Stimulated activated CD4-positive, alpha-beta T cell treated with anti-CD3 and anti-CD28 coated beads, TNF-alpha, amount 100 ng/mL, for 1 hour (primary cell): Measurements from ENCODE around the gene ZC2HC1B.
A peak's percentile ranks its signal among the peaks of the same experiment; 100 is the strongest.
"Not testable (repeated sequence)": the region's sequence is repeated elsewhere in the genome, so short reads cannot be mapped to it uniquely, and the experiment has no call there.

Experiments
- DNase-seq, 3 donors: peaks; one replicate each; pipeline ENCODE4 v3.0.0-alpha.2; 2020; ENCODE audit warnings: low read depth in 3 of 3, low spot score in 1 of 3

Gene ZC2HC1B

GRCh38 chr6:143864234-143864633, at the start of gene ZC2HC1B:
ZC2HC1B (plus strand) TSS chr6:143864474; CDS start chr6:143864540, 66 bp downstream.
- DNase-seq: no peak

GRCh38 chr6:143817621-143818020, 46.7 kb upstream of the ZC2HC1B start:
- DNase-seq: no peak

GRCh38 chr6:143821359-143821758, 42.9 kb upstream of the ZC2HC1B start:
- DNase-seq: no peak

- no peak for DNase-seq
Observed at GRCh38 chr6:143822584-143823024, 41.7 kb upstream of the ZC2HC1B start.

- no peak for DNase-seq
Observed at GRCh38 chr6:143823548-143823947, 40.7 kb upstream of the ZC2HC1B start.

- no peak for DNase-seq
Observed at GRCh38 chr6:143828572-143828971, 35.7 kb upstream of the ZC2HC1B start.

GRCh38 chr6:143836150-143836549, 28.1 kb upstream of the ZC2HC1B start:
- no peak for DNase-seq

GRCh38 chr6:143838395-143838794, 25.9 kb upstream of the ZC2HC1B start:
- no peak for DNase-seq

- no peak for DNase-seq
Observed at GRCh38 chr6:143839196-143839595, 25.1 kb upstream of the ZC2HC1B start.

- DNase-seq: no peak
Observed at GRCh38 chr6:143840595-143841265, 23.5 kb upstream of the ZC2HC1B start.

GRCh38 chr6:143842461-143842901, 21.8 kb upstream of the ZC2HC1B start:
- DNase-seq: no peak

GRCh38 chr6:143842902-143843676, 21.2 kb upstream of the ZC2HC1B start, which contains the start of gene LTV1:
LTV1 (plus strand) TSS chr6:143843338; CDS start chr6:143843478, 140 bp downstream.
- DNase-seq: peak; percentile 77 to 83 (median 83)

- DNase-seq: no peak
Observed at GRCh38 chr6:143843677-143843999, 20.6 kb upstream of the ZC2HC1B start.

- no peak for DNase-seq
Observed at GRCh38 chr6:143844006-143844405, 20.3 kb upstream of the ZC2HC1B start.

- no peak for DNase-seq
Observed at GRCh38 chr6:143845033-143845432, 19.2 kb upstream of the ZC2HC1B start.

- not testable (repeated sequence) for DNase-seq
Observed at GRCh38 chr6:143851706-143852105, 12.6 kb upstream of the ZC2HC1B start.

- not testable (repeated sequence) for DNase-seq
Observed at GRCh38 chr6:143855057-143855456, 9.2 kb upstream of the ZC2HC1B start.

- not testable (repeated sequence) for DNase-seq
Observed at GRCh38 chr6:143856762-143857161, 7.5 kb upstream of the ZC2HC1B start.

GRCh38 chr6:143857651-143858050, 6.6 kb upstream of the ZC2HC1B start:
- DNase-seq: no peak

- no peak for DNase-seq
Observed at GRCh38 chr6:143859891-143860660, 4.2 kb upstream of the ZC2HC1B start.

- DNase-seq: no peak
Observed at GRCh38 chr6:143863771-143864170, 503 bp upstream of the ZC2HC1B start.

- DNase-seq: no peak
Observed at GRCh38 chr6:143867236-143867635, 3.0 kb downstream of the ZC2HC1B start.
